Activated naive CD8-positive, alpha-beta T cell treated with anti-CD3 and anti-CD28 coated beads, Interleukin-2, amount 50 U/mL, for 16 hours (primary cell): ENCODE data around the gene TLCD4.

Experiments
- DNase-seq: peaks from one replicate; pipeline ENCODE4 v3.0.0-alpha.2; 2020; ENCODE audit warnings: low read depth, low spot score

TLCD4 gene

GRCh38 chr1:95095833-95096217 is 21.3 kb upstream of the TLCD4 start:
- DNase-seq = no peak

GRCh38 chr1:95096218-95096841 is 20.8 kb upstream of the TLCD4 start:
- no peak for DNase-seq

- no peak for DNase-seq
Measured at GRCh38 chr1:95097426-95097825, 19.7 kb upstream of the TLCD4 start.

GRCh38 chr1:95098196-95098595 is 19.0 kb upstream of the TLCD4 start:
- DNase-seq = no peak

- no peak for DNase-seq
Measured at GRCh38 chr1:95108792-95109191, 8.4 kb upstream of the TLCD4 start.

- no peak for DNase-seq
Measured at GRCh38 chr1:95111014-95111413, 6.1 kb upstream of the TLCD4 start.

GRCh38 chr1:95113684-95114083 is 3.5 kb upstream of the TLCD4 start:
- DNase-seq = no peak

GRCh38 chr1:95115708-95116137 is 1.4 kb upstream of the TLCD4 start:
- no peak for DNase-seq

GRCh38 chr1:95116580-95117206 is 462 bp upstream of the TLCD4 start:
- DNase-seq = no peak

- no peak for DNase-seq
Measured at GRCh38 chr1:95118067-95118499, 928 bp downstream of the TLCD4 start.

GRCh38 chr1:95118710-95119109 is 1.6 kb downstream of the TLCD4 start:
- DNase-seq = no peak

- DNase-seq = no peak
Measured at GRCh38 chr1:95119273-95119672, 2.1 kb downstream of the TLCD4 start.

- DNase-seq = no peak
Measured at GRCh38 chr1:95122151-95122697, 5.1 kb downstream of the TLCD4 start.

GRCh38 chr1:95124342-95124741 is 7.2 kb downstream of the TLCD4 start:
- no peak for DNase-seq

GRCh38 chr1:95126366-95126765 is 9.2 kb downstream of the TLCD4 start:
- no peak for DNase-seq

GRCh38 chr1:95126846-95127245 is 9.7 kb downstream of the TLCD4 start:
- DNase-seq = no peak

GRCh38 chr1:95127380-95127779 is 10.2 kb downstream of the TLCD4 start:
- no peak for DNase-seq

GRCh38 chr1:95132762-95133161 is 15.6 kb downstream of the TLCD4 start:
- no peak for DNase-seq

GRCh38 chr1:95133687-95134086 is 16.5 kb downstream of the TLCD4 start:
- DNase-seq = no peak

- DNase-seq = no peak
Measured at GRCh38 chr1:95138223-95138622, 21.1 kb downstream of the TLCD4 start.

- DNase-seq = no peak
Measured at GRCh38 chr1:95139039-95139438, 21.9 kb downstream of the TLCD4 start.

- DNase-seq = no peak
Measured at GRCh38 chr1:95140791-95141190, 23.6 kb downstream of the TLCD4 start.

GRCh38 chr1:95145493-95145892 is 28.3 kb downstream of the TLCD4 start:
- no peak for DNase-seq
